Measurements from ENCODE around the gene CCDC27.

DNA sequence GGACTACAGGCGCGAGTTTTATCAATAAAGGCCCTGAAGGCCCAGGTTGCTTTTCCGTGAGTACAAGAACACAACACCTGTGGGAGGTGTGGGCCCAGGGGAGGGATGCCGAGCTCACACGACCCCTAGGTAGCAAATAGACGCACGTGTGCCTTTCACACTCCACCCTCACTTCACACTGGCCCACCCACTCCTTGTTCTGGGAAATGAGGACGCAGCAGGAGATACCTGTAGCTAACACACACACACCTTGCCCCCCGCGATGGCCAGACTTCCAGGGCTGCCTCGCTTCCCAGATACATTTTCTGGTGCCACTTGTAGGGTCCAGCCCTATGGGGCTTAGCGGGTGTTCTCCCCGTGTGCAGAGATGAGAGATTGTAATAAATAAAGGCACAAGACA, 4.3 kb upstream of the CCDC27 start:
- TF ChIP-seq CTCF (IDR thresholded peaks at IDR 0.05; ENCODE audit: insufficient read depth, low read length) = no peak
- no peak for TF ChIP-seq POLR2AphosphoS5 (IDR thresholded peaks at IDR 0.05; ENCODE audit: low read depth)
- TF ChIP-seq REST (IDR thresholded peaks at IDR 0.05; ENCODE audit: insufficient replicate concordance, low read depth) = no peak

Data from HL-60 (cell line).